AG20443 (cell line): ENCODE data around the gene LYZL2.
"Not testable (repeated sequence)": the region's sequence is repeated elsewhere in the genome, so short reads cannot be mapped to it uniquely, and the experiment has no call there.

ENCODE experiments used
- DNase-seq: peaks from one replicate; pipeline ENCODE4 v3.0.0; 2012; ENCODE audit warnings: low spot score, mixed read lengths

The LYZL2 gene

DNA sequence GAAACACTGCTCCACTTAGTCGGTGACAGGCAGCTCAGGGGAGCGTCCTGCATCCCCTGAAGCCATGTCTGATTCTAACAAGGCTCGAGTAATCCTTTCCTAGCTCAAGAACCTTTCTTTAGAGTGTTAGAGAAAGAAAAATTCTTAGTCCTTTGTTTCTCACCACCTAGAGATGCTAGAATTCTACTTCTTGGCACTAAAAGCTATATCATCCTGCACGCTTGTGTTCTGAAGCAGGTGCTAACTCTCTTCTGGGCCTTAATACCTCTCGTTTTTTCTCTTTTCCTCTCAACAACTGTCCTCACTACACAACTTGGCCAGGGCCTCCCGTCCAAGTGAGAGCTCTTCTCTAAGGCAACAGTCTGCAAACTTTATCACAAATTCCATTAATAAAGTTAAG lies at the start of gene LYZL2:
TSS of gene LYZL2 (minus strand) at position 101 of the 400 bp plus-strand sequence. CDS start 2,838 bp downstream, outside the sequence.
- no peak for DNase-seq

DNA sequence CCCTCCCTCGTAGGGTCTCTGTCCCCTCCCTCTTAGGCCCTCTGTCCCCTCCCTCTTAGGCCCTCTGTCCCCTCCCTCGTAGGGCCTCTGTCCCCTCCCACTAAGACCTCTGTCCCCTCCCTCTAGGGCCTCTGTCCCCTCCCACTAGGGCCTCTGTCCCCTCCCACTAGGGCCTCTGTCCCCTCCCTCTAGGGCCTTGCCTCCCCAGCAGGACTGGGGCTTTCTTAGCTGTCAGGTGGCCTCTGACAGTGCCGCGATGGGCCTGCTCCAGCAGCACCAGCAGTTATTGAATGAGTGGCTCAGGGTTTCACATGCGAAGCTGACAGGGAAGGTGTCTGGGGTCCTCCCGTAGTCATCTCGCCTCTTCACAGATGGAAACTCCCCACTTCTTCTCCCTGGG lies 48.1 kb upstream of the LYZL2 start:
- not testable (repeated sequence) for DNase-seq

DNA sequence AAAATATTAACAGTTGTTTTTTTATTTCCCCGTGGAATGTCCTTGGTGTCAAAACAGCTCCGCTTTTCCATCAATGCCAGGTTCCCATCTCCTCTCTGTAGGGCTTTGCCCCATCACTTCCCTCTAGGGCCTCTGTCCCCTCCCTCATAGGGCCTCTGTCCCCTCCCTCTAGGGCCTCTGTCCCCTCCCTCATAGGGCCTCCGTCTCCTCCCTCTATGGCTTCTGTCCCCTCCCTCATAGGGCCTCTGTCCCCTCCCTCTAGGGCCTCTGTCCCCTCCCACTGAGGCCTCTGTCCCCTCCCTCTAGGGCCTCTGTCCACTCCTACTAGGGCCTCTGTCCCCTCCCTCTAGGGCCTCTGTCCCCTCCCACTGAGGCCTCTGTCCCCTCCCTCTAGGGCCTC lies 47.6 kb upstream of the LYZL2 start:
- not testable (repeated sequence) for DNase-seq

DNA sequence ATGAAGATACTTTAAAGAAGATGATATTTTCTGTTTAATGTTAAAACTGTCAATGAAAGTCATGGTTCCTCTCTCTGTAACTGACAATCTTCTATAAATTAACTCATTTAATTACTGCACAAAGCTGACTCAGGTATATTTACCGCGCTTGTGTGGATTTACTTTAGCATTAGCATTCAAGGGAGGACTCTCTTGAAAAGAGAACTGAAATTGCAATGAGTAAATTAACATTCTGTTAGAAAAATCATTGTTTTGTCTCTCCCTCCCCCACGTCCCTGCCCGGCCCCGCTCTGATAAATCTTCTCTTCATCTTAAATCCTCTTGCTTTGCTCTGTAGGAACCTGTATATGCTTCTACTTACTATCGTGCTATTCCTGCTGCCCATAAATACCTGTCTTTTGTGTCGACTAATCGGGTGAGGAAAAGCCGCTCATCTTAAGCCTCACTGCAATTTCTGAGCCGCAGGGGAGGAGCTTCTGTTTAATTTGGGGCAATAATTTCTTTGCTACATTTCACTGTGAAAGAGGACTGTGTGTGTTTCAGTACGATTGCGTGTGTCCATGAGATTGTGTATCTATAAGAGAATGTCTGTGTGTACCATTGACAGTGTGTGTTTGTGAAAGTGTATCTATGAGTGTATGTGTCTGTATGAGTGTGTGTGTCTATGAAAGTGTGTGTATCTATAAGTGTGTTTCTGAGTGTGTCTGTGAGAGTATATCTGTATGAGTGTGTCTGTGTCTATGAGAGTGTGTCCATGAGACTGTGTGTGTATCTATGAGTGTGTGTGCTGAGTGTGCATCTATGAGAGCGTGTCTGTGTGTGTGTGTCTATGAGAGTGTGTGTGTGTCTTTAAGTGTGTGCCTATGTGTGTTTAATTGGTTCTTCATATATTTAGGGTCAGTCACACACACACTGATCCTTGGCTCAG lies 46.5 kb upstream of the LYZL2 start:
- no peak for DNase-seq

DNA sequence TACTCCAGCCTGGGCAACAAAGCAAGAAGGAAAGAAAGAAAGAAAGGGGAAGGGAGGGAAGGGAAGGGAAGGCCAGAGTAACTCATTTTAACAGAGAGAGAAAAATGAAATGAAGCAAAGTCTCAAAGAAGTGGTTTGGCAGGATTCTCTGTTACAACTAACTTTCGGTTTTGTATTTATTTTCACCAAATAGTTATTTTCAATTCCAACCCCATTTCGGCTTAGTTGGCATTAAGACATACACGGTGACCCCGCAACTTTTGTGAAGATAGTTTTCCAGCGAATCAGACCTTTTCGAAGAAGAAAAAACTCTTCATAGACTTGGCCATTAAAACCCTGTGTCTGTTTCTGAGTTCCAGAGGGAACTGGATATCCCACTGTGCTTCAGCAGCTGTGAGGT lies 45.2 kb upstream of the LYZL2 start:
- no peak for DNase-seq

DNA sequence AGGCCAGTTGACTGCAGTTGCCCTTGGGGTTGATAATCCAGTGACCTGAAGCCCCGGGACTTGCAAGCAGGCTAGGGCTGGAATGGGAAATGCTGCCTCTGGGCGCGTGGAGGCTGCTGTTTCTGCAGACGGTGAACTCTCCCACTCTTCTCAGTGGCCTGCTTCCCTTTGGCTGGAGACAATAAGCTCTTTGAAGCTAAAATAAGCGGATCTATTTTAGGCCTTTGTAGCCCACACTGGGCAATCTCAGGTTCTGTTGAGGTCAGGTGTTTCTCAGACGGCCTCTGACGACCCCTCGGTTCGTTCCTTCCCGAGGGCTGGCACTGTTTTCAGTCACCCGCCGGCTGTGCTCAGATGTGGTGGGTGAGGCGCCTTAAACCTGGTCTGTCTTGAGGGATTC lies 43.7 kb upstream of the LYZL2 start:
- not testable (repeated sequence) for DNase-seq

DNA sequence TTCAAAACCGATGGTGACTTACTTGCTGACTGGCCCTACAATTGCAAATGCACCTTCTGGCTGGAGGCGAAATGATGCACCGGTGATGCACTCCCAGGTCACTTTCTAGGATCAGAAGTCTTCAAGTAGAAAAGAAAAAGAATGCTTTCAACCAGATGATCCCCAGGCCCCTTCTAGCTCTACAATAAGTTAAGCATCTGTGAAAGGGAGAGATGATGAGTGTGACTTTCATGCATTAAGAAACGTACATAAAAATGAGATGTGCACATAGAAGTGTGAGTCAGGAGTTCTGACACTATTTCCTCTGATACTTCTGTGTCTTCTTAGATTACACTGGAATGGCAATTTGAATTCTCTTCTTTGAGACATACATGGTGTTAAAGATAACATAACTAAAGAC lies 42.8 kb upstream of the LYZL2 start:
- DNase-seq = not testable (repeated sequence)

DNA sequence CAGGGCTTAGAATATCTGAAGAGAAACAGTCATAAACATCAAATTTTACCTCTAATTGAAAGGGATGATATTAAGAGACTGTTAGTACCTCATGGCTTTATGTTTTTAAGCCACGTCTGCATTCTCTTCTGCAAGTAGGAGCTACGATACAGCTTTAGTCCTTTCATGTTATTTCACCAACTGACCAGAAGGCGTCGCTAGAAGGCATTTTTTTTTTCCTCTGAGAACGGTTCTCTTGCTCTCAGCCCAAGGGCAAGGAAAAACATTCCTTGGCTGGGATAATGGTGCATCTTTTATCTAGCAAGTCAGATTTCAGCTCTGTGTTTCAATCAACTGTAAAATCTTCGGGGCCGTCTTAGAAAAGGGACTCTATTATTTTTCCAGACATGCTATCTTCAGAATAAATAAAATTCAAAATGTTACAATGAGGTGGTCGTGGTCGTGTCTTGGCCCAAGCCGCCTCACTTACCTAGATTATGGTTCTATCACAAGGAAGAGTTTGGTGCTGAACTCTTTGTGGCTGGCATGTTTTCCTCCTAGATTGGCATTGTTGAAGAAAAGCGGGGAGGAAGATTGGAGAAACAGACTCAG lies 41.6 kb upstream of the LYZL2 start:
- DNase-seq = peak; percentile 65

DNA sequence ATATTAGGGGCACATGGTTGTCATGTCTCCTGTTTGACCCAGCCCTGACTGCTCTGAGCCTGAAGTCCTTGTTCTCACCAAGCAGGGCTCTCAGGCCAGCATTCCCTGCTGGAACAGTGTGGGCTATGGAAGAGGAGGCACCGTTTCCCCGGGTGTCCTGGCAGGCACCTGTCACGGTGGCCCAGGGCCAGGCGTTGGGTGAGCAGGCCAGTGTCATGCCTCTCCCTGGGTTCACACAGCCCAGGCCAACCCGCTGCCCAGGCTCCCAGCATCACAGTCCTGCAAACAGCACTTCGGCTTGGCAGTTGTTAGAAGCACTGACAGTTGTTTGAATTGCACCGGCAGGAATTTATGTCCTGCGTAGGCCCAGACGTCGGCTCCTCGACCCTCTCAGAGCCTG lies 38.4 kb upstream of the LYZL2 start:
- not testable (repeated sequence) for DNase-seq

DNA sequence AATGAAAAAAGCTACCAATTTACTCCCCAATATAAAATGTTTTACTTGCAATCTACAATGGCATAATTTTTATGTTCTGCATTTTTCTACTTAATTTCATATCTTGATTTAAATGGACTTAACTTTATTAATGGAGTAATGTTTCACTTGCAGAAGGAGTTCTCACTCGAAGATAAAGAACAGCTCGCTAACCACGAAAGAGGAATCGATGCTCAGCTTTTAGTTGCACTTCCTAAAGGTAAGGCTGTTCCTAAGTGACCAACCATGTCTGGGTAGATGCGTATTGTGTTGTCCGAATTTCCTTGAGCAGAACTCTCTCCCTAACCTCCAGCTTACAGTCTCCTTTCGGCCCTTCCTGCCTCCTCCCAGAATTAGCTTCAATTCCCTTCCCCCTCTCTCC lies 33.9 kb upstream of the LYZL2 start:
- not testable (repeated sequence) for DNase-seq

DNA sequence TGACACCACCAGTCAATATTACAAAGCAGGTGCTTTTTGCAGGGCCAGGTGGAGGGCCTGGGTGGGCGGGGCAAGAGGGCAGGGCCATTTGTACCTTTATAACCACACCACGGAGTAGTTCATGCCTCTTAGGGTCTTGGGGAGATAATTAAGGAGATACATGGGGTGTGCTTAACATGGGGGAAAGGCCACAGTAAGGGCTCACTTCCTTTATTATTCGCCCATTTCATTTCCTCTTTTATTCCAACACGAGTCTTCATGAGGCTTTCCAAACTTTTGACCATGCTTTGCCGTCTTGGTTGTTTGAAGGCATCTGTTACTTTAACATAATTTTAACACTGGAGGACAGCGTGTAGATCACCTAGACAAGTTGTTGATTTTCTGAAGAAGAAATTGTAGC lies 33.3 kb upstream of the LYZL2 start:
- no peak for DNase-seq

DNA sequence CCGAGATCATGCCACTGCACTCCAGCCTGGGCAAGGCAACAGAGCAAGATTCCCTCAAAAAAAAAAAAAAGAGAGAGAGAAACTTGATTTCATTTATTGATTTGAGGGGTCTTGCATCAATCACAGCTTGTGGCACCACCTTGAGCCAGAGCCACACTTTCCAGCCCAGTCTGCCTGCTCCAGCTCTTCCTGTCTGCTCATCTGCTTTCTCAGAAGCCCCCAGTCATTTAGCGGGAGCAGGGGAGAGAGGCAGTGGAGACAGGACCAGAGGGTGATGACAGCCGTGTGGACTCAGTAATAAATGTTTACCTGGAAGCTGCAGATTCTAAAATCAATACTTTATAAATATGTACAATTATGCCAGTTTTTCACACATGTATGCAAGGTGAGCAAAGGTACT lies 30.8 kb upstream of the LYZL2 start:
- DNase-seq = not testable (repeated sequence)

DNA sequence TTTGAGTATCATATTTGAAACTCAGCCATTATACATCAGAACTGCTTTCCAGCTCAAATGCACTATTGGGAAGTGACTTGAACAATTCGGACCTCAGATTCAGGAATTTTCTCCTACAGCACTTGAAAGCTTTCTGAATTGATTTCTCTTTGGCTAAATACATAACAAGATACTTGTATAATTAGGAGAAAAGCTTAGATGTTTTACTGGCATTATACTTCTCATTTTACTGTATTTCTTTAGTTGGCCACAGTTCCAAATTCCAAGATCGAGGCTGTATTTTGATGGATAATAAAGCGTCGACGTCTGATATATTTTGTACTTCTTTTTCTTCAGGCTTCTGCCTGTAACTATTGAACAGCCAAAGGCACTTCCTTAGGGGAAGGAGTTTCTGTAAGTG lies 26.7 kb upstream of the LYZL2 start:
- DNase-seq = no peak

DNA sequence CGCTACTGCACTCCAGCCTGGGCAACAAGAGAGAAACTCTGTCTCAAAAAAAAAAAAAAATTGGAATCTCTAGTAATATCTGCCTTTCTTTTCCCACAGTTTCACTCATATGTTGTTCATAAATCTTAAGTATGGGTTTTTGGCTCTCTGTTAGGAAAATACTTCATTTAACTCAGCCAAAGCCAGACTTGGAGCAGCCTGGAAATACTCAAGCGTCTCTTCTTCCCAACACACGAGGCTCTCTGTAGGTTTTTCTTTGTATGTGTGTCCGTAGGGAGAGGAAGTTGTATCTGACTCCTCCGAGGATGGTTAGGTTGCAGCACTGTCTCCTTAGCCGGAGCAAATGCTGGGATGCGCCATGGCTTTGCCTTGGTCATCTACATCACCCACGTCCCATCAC lies 25.4 kb upstream of the LYZL2 start:
- DNase-seq = not testable (repeated sequence)

DNA sequence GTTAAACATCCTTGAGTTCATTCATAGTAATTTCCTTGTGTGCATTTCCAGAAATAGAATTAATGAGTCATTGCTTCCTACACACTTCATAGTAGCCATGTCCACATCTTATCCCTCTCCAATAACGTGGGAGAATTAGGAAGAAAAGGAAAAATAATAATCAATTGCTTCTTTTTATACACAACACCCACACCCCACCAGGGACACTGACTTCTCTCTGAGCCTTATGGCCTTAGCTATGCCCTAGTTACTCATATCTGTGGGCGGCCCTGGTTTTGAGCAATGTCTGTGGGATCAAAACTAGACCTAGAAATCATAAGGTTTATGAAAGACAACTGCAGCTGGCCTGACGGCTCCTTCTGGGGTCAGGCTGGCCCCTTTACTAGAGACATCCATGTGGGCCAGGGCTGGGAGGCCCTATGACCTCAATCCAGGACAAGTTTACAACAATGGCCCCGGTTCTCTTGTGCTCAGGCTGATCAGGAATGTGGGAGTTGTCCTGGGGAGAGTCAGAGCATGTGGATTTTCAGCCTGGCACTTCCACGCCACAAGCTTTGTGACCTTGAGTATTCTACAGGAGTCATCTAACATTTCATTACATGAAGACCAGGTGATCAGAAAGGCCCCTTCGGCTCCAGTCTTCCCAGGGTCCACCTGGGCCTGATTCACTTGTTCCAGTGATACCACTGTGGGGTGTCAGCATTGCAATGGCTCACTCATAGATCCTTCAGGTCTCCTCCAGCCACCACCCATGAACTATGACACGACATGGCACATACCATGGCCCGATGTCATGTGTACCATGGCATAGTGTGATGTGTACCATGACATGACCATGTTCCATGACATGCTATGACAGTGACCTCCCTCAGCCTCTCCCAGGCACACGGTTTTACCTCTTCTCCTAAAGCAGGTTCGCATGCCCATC lies 22.2 kb upstream of the LYZL2 start:
- DNase-seq = peak; percentile 20

DNA sequence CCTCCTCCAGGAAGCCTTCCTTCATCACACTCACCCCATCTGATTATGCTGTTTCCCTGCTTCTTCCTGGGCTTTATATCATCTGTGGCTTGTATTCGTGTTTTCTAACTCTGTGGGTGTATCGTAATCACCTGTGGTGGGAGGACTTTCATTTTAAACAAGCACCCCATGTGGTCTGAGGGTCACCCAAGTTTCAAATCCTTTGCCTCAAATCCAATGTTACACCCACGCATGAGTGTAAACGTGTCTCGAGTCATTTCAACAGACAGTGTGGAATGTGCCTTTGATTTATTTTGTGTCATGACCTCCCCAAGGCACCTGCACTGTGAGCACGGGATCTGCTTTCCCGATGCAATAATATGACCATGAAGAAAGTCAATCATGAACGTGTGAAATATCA lies 17.5 kb upstream of the LYZL2 start:
- DNase-seq = no peak

DNA sequence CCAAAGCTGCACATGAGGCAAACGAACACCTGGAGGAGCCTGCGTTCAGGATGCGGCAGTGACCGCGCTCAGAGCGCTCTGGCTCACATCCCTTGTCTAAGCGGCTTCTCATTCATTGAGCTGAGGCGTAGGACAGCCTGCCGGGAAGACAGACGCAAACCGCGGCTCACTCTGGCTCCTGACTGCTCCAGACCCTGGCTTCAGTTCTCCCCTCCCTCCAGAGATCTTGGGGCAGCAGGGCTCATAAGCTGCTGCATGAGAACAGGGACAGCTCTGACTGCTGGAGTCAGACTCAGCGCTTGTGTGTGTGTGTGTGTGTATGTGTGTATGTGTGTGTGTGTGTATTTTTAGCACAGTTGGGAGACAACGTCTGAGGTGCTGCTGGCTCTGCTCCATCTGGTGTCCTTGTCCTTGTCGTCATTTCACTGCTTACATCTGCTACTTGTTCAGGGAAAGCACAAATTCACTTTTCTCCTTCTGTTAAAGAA lies 15.8 kb upstream of the LYZL2 start:
- peak; percentile 42 for DNase-seq

DNA sequence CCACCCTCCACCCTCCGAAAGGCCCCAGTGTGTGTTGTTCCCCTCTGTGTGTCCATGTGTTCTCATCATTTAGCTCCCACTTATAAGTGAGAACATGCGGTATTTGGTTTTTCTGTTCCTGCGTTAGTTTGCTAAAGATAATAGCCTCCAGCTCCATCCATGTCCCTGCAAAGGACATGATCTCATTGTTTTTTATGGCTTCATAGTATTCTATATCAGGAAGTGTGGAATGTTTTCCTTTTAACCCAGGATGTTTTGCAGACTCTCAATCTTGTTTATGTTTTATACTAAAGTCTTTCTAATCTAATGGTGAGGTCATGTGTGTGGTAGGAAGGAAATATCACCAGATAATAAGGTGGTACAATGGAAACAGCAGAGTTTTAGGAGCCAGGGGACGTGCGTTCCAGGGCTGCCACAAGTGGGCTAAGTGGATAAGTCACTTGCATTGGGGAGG lies 14.9 kb upstream of the LYZL2 start:
- not testable (repeated sequence) for DNase-seq

DNA sequence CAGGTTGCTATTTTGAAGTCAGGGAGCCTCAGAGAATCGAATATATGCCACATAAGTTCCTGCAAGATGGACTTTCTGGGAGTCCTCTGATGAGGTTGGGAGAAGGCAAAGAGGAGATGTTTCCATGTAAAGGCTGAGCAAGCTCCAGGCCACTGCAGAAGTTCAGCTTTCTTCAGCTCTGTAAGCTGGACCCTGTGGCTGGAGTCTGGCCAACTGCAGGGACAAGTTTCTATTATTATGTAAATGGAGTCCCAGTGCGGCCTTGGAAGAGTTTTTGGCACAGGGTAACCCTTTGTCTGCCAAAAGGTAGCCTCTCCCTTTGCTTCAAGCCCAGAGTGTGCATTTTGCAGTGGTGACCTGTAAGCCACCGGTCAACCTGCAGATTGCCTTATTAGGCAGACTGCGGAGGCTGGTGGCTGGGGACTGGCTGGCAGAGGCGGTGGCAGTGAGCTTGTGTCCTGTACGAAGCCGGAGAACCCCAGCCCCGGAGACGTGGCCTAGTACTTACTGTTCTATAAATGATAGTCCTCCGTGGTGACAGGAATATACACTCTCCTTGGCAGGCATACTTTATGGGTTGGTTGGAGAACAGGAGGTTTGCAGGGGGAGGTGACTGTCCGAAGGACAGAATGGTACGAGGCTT lies 14.1 kb upstream of the LYZL2 start:
- DNase-seq = not testable (repeated sequence)

DNA sequence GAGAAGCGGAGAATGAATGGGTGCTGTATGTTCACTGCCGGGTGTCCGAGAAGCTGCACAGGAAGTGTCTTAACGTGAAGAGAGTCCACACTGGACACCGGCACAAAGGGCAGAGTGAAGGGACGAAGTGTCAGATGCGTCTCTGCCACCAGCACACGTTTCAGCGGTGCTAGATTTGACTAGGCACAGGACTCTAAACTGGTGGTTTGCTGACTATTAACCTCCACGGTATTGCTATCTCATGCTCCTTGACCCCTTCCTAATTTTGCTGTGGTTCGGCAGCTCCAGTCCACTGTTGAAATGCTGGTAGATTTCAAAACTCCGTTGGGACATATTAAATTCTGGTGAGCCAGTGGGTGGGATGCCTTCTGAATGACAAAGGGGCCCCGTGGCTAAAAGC lies 13.3 kb upstream of the LYZL2 start:
- DNase-seq = not testable (repeated sequence)

DNA sequence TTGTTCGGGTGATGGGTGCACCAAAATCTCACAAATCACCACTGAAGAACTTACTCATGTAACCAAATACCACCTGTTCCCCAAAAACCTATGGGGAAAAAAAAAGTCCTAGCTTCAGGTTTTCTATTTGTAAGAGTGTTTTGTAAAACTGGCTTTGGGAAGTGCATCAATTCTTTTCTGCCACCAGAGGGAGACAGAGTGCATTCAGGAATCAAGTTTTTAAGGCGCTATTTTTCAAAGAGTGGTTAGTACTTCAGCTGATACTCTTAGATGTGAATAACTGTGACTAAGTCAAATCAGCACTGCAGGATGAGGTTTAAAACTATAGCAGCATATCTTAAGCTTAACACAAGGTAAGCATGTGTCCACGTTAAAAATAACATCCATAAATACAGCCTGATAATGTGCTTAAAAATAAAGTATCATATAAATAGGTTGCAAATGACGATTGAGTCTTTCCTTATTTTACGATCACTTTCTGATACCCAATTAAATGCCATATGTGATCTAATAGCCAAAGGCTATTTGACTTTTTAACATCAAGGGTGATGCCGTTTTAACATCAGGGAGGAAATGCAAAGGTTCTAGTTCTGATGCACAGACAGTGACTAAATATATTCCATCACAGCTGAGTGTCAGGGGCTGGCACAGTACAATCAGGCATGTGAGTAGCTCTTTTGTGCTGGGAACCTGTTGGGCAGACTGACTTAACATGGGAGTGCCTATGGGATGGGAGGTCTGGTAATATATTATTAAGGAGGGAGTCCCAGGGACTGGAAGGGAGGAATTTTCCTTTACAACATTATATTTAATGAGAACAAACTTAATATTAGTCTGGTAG lies 10.6 kb upstream of the LYZL2 start:
- peak; percentile 58 for DNase-seq
